Mesenteric fat pad (tissue), 1 donor: ENCODE results near the gene TEX48. TPM values are rescaled to one million over a fixed set of nuclear protein-coding genes. Genes with fewer than 3 reads are reported as not detected.
A peak's percentile ranks its signal among the peaks of the same experiment; 100 is the strongest.

ENCODE experiments used
- DNase-seq: peaks from one replicate; pipeline ENCODE4 v3.0.0-alpha.2; 2020; ENCODE audit warnings: low spot score
- total RNA-seq: library from RNA; stranded (reverse); fragmentation: NEBNext Ultra II Directional; extraction: Animal tissue kit (Norgen Biotek cat#: 25700); gene quantifications from one replicate; pipeline ENCODE4 v1.2.1, GENCODE V29; 2021
- donor health status: DM: yes; HTN: yes; CAD: no.

The TEX48 gene
- total RNA-seq, 1 donor from 2014 or later: not detected

GRCh38 chr9:114669961-114670360, 12.0 kb downstream of the TEX48 start:
- DNase-seq: no peak

GRCh38 chr9:114668146-114668545, 13.8 kb downstream of the TEX48 start:
- no peak for DNase-seq

- no peak for DNase-seq
Measured at GRCh38 chr9:114666851-114667250, 15.1 kb downstream of the TEX48 start.

GRCh38 chr9:114666401-114666800, 15.6 kb downstream of the TEX48 start:
- DNase-seq: no peak

DNA sequence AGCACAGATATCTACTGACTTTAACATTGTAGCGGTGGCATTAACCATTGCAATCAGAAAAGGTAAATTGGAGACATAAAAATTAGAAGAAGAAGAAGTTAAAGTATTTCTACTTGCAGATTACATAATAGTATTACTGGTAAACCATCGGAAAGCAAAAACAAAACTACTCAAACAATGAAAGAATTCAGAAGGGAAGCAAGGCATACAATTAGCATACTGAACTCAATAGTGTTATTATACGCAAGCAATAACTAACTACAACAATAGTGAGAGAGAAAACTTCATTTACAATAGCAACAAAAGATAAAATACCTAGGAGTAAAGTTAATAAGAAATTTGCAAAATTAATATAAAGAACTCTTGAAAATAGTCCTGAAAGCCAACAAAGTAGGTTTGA, 17.8 kb downstream of the TEX48 start:
- DNase-seq: no peak

GRCh38 chr9:114662081-114662989, 19.7 kb downstream of the TEX48 start:
- DNase-seq: no peak

DNA sequence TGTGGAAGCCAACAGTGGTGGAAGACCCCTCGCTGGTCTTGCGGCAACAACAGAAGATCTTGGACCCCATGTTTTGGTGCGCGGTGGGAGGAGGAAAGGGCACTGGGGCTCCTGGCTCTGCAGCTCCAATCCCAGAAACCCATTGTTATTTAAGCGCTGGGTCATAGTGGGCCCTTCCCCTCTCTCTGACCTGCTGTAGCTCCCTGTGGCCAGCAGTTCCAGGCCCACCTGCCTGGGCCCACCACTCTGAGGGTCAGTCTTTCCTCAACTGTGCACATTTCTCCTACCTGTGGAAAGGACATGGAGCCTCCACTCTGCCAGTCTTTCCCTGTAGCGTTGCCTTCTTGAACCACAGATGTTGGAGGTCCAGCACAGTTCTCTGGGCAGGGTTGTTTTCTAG, 24.3 kb downstream of the TEX48 start, which contains the start of gene TEX53:
TEX53 (minus strand) TSS at position 101 of the 400 bp plus-strand sequence; CDS start at position 70, 31 bp downstream.
- no peak for DNase-seq

- no peak for DNase-seq
Measured at GRCh38 chr9:114656301-114656700, 25.7 kb downstream of the TEX48 start.

DNA sequence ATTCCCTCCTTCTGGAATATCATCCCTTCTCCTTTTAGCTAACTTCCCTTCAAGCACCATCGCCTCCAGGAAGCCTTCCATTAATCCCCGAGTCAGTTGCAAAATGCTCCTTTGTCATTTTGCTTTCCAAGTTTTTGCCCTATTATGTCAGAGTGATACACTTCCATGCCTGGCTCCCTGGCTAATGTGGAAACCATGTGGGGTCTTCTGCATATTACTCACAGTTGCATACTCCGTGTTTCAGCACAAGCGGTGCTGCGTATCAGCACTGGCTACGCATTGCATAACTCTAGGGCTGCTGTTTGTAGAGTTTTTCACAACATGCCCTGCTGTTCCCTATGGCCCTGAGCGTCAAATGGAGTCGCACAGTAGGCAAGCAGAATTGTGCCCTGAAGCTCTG, 26.3 kb downstream of the TEX48 start:
- no peak for DNase-seq

GRCh38 chr9:114653556-114654159, 28.3 kb downstream of the TEX48 start:
- DNase-seq: peak; percentile 26

DNA sequence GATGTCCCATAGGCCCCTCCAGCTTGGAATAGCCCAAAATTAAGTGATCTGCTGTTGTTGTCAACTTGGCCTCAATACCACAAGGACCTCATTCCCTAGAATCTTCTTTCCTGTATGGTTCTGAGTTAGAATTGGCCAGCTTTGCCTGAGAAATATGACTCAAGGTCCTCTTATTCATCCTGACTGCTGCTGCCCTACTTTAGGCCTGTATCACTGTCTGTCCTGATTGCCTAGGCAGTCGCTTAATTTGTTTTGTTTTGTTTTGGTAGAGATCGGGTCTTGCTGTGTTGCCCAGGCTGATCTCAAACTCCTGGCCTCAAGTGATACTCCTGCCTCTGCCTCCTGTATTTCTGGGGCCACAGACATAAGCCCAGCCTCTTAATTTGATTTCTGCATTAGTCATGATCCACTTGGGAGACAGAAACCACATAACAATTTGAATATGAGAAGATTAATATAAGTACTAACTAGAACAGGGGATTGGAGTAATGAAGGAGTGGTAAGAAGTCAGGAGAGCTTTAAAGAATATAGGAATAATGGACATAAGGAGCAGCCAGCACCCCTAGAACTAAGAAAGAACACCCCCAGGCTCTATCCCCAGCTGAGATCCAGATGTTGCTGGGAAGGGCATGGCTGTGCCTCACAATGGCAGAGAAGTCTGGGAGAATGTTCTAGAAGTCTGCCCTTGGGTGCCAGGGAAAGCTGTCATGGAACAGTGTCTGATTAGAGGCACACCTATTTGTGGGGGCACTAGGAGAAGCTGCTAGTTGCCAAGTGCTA, 29.0 kb downstream of the TEX48 start:
- peak; percentile 2 for DNase-seq

DNA sequence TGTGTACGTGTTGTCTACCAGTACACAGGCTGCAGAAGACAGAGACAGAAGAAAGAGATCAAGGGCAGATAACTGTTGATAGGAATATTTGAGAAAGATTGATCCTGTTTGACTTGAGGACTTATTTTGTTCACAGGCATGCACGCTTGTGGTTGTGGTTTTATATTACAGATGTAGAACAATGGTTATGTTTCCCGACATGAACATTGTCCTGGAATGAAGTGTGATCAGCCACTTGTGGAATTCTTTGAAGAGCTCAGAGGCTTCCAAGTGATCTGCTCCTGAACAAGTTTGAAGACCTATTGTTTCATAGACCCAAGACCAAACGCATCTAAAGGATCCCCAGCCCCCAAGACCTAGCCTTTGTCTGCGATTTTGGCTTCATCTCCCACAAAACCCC, 38.1 kb downstream of the TEX48 start:
- DNase-seq: no peak

GRCh38 chr9:114643001-114643400, 39.0 kb downstream of the TEX48 start:
- peak; percentile 43 for DNase-seq

DNA sequence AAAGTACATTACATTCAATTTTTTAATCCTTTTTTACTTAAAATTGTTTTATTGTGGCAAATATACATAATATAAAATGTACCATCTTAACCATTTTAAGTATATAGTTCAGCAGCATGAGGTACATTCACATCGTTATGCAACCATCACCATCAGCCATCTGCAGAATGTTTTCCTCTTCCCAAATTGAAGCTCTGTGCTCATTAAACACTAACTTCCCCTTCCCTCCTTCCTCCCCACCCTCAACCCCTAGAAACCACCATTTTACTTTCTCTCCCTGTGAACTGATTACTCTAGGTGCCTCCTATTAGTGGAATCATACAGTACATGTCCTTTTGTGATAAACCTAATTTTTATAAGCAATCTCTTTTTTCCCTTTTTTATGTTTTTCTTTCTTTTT, 40.0 kb downstream of the TEX48 start:
- no peak for DNase-seq

- no peak for DNase-seq
Measured at GRCh38 chr9:114638404-114638803, 43.6 kb downstream of the TEX48 start.

DNA sequence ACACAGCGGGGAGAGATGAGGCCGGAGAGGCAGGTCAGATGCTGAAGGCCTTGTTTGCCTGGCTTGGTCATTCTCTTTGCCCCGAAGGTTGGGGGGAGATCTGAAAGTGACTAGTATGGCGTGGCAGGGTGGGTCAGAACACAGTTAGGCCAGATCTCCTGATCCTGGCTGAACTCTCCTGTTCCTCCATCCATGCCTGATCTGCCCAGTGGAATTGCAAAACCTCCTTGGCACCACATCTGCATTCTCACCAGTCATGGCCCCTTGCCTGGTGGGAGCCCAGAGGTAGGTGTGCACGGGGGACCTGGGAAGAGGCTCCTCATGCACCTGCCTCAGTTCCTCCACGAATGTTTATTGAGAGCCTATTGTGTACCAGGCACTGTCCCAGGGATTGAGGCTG, 47.6 kb downstream of the TEX48 start:
- DNase-seq: no peak

DNA sequence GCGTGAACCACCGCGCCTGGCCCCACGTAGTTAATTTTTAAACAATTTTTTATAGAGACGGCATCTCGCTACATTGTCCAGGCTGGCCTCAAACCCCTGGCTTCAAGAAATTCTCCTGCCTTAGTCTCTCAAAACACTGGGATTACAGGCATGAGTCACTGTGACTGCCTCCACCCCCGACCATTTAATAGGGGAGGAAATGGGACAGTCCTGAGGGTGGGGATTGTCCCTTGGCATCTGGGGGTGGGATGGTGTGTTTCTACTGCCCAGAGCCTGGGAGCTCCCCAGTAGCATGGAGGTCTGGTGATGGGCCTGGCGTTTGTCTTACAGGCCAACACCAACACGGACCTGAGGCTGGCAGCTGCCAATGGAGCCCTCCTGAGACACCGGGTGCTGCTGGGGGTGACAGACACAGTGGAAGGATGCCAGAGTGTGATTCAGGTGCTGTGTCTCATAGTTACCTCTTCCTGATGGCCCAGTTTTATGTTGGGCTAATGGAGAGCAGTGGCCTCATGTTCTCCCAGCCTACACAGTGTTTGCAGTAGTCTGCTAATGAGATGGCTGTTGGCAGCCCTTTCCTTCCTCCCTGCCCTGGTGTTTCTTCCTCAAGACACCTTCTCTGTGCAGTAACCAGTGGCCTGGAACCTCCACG, 48.4 kb downstream of the TEX48 start:
- no peak for DNase-seq

DNA sequence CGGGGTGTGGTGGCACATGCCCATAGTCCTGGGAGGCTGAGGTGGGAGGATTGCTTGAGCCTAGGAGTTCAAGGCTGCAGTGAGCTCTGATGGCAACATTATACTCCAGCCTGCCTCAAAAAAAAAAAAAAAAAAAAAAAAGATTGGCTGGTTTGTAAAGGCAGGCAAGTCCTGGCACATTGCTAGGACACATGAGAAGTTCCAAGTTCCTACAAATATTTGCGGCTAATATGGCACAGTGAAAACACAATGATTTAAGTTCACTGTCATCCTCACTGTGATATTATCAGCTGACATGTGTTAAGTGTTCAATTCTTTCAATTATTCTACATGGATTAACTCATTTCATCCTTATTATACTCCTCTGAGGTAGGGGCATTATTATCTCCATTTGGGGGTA, 50.8 kb downstream of the TEX48 start:
- DNase-seq: no peak

GRCh38 chr9:114629563-114630090, 52.4 kb downstream of the TEX48 start:
- DNase-seq: no peak

DNA sequence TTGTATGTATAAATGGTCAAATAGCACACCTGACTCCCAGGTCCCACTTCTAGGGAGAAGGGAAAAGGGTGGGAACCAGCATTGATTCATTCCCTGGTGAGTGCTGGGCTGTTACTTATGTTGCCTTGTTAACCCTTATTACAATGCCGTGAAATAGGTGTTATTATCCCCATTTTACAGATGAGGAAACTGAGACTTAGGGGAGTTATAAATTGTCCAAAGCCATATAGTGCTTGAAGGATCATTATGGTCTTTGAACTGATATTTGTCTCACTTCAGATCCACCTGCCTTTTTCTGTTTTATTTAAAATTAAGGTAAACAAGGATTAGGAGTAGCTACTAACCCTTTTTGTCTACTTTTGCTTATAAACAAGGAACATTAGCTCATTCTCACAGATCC, 54.4 kb downstream of the TEX48 start:
- DNase-seq: no peak

DNA sequence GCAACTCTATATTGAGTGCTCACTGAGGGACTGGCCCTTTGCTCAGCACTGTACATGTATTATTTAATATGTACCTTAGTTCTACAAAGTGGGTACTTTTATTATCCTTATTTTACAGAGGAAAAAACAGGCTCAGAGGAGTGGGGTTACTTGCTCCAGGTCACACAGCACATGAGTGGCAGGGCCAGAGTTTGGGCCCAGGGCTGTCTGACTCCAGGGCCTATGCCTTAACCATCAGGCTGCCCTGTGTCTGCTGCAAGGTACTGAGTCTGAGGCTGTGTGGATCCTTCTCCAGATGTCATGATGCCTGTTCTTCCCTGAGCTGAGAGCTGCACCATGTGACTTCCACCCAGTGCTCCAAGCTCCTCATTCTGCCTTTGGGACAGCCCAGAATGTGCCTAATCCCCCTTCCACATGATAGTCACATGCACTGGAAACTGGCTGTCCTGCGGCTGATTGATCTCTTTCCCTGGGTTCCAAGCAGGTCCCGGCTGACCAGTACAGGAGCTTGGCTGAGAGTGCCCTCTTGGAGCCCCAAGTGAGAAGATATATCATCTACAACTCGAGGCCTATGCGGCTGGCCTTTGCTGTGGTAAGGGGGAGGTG, 55.5 kb downstream of the TEX48 start:
- peak; percentile 62 for DNase-seq
